NCI-H345 treated with DMSO at 0.1 percent for 48 hours (cell line): ENCODE results near the gene LNPK.
"Not testable (repeated sequence)": the region's sequence is repeated elsewhere in the genome, so short reads cannot be mapped to it uniquely, and the experiment has no call there.

ENCODE experiments used
- DNase-seq: peaks from one replicate; lab custom pipeline; 2025; ENCODE audit not compliant: unreplicated experiment; lab: John Stamatoyannopoulos, UW

LNPK gene

DNA sequence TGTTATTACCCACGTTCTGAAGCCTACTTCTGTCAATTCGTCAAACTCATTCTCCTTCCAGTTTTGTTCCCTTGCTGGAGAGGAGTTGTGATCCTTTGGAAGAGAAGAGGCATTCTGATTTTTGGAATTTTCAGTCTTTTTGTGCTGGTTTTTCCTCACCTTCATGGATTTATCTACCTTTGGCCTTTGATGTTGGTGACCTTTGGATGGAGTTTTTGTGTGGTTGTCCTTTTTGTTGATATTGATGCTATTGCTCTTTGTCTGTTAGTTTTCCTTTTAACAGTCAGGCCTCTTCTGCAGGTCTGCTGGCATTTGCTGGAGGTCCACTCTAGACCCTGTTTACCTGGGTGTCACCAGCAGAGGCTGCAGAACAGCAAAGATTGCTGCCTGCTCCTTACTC, 88.8 kb downstream of the LNPK start:
- not testable (repeated sequence) for DNase-seq

DNA sequence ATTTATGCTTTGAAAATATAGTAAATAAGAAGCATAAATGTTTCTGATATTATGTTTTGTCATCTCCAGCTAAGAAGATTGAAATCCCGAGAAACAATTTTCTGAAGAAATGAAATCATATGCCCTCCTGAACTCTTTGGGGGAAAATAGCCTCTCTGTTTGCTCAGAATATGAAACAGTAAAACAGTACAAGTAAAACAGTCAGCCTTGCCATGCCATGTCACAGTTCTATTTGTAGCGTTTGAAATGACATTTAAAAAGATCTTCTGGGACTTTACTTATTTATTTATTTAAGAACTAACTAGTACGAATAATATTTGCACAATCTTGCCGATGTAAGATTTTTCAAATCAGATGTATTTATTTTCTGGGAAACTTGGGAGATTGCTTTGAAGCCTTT, 98.0 kb downstream of the LNPK start:
- no peak for DNase-seq

DNA sequence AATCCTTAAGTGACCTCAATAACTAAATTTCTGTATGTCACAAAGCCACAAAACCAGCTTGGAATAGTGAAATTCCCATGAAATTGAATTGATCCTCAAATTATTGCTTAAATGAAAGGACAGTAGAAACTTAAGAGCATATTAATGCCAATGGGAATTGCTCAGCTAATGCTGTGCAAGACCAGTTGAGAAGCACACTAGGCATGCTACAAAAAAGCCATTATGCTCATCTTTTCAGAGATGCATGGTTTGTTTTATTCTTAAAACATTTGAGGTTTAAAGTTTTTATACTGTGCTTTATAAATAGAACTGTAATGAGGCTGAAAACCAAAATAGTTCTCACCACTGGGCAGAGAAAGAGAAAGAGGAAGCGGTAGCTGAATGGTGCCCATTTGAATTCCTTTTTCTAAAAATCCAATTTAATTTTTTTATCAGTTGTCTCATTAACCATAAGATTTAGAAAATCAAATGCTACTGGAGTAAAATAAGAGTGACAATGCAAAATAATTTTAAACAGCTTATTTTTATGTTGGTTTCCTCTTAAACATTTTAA, 98.6 kb downstream of the LNPK start:
- no peak for DNase-seq

DNA sequence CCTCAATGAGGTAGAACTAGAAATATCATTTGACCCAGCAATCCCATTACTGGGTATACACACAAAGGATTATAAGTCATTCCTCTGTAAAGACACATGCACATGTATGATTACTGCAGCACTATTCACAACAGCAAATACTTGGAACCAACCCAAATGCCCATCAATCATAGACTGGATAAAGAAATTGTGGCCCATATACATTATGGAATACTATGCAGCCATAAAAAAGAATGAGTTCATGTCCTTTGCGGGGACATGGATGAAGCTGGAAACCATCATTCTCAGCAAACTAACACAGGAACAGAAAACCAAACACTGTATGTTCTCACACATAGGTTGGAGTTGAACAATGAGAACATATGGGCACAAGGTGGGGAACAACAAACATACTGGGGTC, 106.1 kb downstream of the LNPK start:
- not testable (repeated sequence) for DNase-seq

DNA sequence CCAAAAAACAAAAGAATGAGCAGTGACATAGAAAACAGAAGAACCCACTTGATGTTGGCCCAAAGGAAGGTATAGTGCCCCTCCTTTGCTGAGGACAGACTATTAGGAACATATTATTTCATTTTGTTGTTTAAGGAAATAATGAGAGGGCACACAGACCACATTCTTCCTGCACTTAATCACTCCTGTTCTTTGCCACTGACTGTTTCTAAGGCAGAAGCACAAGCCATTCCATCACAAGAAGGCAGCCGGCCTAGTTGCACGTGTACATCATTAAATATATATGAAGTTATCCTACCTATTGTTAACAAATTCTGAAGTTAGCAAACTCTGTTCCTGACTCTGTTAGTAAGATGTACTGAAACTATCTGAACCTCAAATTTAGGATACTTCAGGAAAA, 110.0 kb downstream of the LNPK start:
- no peak for DNase-seq

DNA sequence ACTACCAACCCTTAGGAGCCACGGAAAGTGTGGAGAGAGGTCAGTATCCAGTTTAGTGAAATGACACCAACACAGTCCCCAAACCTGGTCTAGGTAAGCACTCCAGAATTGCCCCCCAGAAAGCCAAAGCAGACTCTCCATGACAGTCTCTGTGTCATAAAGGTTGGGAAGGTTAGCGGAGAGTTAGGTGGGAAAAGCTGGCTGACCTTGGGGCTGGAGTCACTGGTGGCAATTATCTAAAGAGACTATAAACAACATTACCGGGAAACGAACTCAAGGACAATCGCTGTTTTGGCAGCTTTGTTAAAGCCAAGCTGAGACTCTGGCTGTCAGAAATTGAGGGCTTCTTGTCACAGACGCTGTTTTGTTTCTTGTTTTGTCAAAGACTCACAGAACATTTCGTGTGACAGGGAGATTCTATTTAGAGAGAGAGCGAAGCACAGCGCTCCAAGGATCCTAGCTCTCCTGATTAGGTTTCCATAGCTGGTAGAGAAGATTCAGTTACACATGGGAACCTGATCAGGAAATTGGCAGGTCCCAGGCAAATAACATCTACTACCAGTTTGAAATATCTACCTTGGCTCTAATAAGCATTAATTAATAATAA, 111.3 kb downstream of the LNPK start:
- no peak for DNase-seq

DNA sequence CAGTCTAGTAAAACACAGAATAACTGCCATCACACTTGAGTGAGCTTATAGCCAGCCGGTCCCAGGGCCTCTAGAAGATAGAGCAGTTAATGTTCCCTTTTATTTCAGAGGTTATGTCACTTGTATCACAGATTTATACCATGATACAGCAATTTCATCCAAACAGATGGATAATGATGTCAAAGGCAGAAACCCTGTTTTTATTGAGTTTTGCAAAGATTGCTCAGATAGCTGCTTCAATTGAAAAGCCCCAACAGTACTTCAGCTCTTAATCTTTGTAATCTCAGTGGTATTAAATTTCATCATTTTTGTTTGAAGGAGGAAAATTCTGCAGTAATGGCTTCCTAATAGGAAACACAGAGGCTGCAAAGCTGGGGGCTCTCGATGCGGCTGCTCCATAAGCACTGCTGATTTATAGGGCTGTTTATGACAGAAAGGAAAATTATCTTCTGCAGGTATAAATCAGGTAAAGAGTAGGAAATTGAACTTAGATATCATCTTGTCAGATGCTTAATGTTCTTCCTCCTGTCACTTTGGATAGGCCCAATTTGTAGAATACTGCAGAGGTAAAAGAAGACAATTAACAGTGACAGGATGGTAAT, 112.3 kb downstream of the LNPK start:
- no peak for DNase-seq

DNA sequence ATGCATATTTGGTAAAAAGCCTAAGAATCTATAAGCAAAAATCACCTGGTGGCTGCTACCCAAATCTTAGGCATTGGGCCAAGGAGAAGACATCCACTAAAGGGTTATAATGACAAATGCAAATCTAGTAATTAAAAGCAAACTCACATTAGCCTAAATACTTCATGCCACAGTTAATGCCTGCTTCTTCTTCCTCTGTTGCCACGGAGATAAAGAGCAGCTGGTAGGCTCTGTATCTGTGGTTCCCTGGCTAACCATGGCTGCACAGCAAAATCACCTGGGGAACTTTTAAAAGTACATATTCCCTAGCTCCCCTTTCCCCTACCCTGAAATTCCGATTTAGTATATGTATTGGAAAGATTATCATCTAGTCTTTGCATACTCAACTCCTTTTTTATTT, 114.3 kb downstream of the LNPK start:
- no peak for DNase-seq

DNA sequence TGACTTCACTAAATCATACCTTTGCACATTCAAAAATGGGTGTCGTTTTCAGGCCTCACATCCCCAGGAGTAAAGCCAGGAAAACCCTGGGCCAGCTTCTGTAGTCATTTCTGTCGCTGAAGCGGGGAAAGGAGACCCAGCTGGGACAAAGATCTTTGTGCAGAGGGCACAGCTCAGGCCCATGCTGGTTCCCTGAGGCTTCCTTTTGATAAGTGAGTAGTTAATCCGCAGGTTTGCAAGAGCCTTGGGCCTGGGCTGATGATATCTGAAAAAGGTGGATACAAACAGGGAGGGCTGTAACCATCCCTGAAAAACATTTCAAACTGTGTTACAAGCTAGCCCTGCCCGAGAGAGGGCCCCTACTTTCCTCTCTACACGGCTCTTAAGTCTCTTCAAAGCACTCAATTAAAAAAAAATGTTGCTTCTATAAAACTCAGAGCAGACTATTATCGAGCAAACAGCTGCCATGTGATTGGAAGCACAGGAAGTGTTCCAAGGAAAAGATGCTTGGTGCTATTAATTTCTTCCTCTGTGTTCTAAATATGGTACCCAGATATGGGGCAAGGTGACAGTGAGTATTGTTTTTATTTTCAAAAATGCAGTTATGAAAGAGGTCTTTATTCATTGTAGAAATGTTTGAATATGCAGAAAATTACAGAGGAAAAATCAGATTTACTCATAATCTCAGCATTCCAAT, 117.2 kb downstream of the LNPK start:
- no peak for DNase-seq

DNA sequence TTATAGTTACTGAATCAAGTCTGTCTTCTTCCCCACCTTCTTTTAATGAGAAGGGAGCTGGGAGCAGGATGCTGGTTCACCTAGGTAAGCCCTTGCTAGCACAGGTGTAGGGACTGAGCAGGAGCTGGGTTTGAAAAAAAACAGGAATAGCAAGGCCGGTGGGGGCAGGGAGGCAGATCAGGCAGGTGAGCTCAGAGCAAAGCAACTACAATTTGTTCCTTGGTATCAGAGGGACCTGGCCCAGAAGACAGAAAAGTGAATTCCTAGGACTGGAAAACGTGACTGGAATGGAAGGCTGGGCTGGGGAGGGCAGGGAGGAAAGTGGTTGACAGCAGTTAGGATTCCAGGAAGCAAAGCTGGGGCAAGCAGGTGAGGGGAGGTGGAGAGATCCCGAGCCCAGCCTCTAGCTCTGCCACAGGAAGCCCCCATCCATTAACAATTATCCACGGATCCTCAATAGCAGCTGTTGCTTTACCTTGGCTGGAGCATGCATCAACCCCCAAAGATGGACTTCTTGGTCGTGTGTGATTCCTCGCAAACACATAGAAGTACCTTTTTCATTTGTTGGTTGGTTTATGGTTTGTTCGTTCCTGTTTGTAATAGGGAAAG, 118.4 kb downstream of the LNPK start:
- no peak for DNase-seq

DNA sequence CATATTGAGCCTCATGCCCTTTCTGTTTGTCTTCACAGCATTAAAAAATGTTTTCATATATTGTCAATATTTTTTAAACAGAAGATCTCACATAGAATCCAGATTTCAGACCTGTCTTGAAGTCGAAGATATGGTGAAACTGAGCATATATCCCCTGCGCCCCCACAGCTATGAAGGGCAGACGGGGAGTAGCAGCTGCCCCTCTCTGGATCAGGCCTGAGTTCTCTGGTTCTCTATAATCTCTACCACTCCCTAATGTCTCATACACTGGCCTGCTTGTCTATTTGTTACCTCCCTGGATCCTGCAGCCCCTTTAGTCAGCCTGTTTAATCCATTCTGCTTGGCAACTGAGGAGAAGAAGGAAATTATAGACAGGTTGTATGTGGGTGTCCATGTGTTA, 122.4 kb downstream of the LNPK start:
- no peak for DNase-seq

DNA sequence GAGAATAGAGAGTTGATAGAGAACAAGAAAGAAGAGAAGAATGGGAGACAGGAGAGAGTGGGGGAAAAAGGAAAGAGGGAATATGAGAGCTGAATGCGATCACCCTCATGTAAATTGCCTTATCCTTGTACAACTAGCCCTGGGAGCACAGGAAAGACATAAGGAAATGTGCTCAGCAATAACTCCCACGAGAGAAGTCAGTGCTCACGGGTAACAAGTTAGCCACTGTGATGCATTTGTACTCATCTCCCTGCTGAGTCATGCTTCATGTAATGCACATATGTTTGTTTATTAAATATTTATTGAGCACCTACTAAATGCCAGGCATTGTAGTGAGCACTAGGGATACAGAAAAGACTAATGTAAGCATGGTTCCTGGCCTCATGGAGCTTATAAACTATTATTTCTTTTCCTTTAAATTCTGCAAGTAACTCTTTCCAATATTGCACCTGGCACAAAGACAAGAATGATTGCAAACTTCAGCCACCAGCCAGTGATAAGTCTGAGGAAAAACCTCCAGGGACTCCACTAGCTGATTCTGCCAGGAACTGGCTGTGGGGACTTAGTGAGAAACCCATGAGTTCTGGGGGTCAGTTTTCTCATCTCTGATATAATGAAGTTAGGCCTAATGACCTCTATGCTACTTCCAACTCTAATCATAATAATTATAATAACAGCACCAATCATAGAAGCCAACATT, 124.1 kb downstream of the LNPK start:
- no peak for DNase-seq

DNA sequence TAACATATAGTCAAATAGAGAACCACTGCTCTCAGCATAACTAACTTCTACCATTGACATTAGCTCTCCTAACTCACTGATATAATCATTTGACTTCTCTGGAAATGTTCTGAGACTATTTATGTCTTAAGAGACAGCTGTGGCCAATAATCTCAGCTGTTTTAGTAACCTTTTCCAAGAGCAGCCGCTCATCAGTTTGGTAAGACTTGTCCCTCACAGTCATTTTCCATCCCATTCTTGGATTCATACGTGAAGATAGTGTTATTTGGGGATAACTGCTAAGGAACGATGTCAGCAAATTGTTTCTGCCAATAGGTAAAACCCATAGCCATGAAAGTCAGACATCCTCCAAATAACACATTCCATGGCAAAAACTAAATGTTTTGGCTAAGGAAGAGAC, 127.8 kb downstream of the LNPK start:
- DNase-seq: no peak
